COLO668 (cell line): ENCODE results near the gene PCDH20.
A peak's percentile ranks its signal among the peaks of the same experiment; 100 is the strongest.
"Not testable (repeated sequence)": the region's sequence is repeated elsewhere in the genome, so short reads cannot be mapped to it uniquely, and the experiment has no call there.

ENCODE experiments used
- DNase-seq: peaks from one replicate; lab custom pipeline; 2025; ENCODE audit not compliant: unreplicated experiment; lab: John Stamatoyannopoulos, UW

Gene PCDH20, protein sequence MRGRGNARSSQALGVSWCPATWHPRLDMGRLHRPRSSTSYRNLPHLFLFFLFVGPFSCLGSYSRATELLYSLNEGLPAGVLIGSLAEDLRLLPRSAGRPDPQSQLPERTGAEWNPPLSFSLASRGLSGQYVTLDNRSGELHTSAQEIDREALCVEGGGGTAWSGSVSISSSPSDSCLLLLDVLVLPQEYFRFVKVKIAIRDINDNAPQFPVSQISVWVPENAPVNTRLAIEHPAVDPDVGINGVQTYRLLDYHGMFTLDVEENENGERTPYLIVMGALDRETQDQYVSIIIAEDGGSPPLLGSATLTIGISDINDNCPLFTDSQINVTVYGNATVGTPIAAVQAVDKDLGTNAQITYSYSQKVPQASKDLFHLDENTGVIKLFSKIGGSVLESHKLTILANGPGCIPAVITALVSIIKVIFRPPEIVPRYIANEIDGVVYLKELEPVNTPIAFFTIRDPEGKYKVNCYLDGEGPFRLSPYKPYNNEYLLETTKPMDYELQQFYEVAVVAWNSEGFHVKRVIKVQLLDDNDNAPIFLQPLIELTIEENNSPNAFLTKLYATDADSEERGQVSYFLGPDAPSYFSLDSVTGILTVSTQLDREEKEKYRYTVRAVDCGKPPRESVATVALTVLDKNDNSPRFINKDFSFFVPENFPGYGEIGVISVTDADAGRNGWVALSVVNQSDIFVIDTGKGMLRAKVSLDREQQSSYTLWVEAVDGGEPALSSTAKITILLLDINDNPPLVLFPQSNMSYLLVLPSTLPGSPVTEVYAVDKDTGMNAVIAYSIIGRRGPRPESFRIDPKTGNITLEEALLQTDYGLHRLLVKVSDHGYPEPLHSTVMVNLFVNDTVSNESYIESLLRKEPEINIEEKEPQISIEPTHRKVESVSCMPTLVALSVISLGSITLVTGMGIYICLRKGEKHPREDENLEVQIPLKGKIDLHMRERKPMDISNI

DNA sequence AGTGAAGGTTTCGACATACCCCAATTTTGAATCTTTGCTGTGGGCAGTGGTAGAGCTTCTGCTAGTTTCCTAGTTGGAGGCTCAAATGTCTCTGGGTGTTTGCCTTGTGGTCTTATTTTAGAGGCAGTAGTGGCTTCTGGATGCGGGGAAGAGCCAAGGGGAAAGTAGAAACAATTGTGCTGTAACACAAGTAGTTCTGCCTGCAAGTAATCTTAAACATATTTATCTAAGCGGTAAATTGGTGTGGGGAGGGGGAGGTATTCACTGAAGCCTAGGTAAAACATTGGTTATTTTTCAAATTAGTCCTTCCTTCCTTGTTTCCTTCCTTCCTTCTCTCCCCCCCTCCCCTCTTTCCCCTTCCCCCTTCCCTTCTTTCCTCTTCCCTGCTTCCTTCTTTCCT is at the start of gene PCDH20:
Gene PCDH20, minus strand, starts transcription at position 101 of the 400 bp plus-strand sequence. CDS start 691 bp downstream, outside the sequence.
- DNase-seq = no peak

DNA sequence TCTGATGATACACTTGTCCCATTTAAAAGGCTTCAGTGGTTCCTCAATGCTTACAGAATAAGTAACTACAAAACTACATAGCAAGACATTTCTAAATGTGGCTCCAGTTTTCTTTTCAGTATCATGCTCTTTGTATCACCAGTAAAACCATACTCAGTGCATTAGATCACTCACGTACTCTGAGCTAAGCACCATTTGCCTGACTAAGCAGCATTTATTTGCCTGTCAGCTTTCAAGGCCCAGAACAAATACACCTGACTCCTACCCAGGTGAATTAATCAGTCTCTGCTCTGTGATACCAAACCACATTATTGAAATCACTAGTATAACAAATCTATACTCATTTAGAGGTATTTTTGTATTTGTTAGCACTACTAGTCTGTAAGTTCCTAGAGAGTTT is 47.4 kb upstream of the PCDH20 start:
- DNase-seq = peak; percentile 29

DNA sequence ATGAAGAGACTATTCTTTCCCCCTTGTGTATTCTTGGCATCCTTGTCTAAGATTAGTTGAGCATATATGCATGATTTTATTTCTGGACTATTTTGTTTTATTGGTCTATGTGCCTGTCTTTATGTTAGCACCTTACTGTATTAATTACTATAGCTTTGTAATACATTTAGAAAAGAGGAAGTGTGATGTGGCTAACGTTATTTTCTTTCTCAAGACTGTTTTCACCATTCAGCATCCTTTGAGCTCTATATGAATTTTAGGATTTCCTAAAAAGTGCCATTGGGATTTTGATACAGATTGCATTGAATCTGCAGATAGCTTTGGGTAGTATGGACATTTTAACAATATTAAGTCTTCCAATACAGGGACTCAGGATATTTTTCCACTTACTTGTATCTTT is 37.5 kb upstream of the PCDH20 start:
- DNase-seq = no peak

DNA sequence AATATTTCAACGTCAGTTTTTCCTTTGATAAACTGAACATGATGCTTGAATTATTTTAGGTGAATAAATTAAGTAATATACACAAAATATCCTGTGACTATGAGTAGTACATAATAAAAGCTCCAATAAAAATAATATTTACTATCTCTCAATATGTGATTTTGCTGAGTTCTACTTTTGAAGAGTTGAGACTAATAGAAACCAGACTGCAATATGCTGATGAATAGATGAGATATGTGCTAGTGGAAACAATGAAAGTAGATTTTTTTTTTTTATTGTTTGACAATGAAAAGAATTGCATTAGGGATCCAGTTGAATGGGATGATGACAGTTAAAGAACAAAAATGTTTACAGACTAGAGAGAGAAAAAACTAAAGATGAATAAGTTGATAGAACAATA is 16.4 kb upstream of the PCDH20 start:
- no peak for DNase-seq

DNA sequence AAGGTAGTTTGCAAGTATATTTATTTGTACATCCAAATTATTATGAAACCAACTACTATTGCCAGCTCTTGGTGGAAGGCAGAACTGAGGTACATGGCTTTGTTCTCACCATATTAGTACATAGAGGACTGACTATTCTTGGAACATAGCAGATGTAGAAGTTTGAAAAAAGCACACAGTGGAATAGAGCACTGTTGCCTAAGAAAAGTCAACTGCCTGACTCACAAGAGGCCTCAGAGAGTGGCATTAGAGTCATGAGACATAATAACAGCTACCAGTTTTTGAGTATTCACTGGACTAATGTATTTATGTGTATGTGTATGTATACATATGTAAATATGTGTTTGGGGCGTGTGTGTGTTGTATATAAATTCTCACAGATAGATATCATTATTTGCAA is 8.3 kb upstream of the PCDH20 start:
- DNase-seq = no peak

DNA sequence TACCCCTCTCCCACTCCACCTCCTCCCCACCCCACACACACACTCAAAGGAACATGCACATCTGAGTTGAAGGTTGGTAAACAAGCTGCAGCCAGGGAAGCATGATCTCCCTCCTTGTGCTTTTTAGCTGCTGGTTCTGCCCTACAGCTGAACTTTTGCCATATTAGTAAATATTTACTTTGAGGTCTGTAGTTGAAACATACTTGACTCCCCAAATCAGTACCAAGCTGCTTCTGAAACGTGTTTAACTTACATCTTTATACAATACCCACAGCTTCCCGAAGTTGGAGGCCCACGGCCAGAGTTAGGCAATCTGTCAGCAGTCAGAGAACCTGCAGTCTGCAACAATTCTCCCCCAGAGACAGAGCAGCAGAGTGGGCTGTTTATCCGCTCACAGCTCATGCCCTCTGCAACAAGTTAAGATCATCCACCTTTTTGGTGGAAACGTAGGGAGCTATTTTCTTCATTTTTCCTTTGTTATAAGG is 1.5 kb upstream of the PCDH20 start:
- DNase-seq = no peak

DNA sequence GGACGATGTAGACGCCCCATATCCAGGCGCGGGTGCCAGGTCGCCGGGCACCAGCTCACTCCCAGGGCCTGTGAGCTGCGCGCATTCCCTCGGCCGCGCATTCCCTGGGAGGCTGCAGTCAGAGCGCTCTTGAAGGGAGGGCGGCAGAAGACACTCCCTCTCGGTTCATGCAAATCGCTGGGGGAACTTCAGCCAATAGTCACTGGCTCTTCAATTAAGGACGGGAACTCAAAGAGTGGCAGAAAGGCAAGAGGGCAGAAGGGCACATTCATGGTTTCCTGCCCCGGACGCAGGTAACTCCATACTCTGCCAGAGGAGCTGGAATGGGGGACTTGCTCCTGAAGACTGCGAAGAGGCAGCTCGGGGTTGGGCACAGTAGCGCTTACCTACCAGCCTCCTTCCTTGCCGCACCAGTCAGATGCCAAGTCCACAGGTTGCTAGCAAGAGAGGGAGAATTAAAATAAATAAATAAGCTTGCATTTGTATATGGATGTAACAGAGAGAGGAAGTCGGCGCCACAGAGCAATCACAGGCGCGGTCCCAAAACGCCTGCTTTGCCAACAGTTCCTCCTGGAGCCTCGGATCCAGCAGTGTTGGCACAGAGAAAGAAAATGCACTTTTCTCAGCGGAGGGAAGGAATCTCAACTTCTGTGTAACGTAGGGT is 459 bp downstream of the PCDH20 start:
- peak; percentile 85 for DNase-seq

DNA sequence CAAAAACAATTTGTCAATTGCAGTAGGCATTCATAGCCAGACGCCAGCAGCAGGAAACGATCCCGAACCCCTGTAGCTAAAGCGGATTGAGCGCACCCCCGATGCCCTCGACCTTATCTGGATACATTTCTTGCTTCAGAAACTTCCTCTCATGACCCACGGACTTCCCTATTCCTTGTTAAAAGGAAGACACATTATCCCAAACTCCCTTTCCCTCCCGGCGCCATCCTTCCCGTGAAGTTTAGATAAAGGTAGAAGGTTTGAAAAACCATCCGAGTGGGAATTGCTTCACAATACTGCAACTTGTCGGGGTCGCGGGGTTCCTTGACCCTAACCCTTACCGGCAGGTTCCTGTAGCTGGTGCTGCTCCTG is 977 bp downstream of the PCDH20 start:
- no peak for DNase-seq

DNA sequence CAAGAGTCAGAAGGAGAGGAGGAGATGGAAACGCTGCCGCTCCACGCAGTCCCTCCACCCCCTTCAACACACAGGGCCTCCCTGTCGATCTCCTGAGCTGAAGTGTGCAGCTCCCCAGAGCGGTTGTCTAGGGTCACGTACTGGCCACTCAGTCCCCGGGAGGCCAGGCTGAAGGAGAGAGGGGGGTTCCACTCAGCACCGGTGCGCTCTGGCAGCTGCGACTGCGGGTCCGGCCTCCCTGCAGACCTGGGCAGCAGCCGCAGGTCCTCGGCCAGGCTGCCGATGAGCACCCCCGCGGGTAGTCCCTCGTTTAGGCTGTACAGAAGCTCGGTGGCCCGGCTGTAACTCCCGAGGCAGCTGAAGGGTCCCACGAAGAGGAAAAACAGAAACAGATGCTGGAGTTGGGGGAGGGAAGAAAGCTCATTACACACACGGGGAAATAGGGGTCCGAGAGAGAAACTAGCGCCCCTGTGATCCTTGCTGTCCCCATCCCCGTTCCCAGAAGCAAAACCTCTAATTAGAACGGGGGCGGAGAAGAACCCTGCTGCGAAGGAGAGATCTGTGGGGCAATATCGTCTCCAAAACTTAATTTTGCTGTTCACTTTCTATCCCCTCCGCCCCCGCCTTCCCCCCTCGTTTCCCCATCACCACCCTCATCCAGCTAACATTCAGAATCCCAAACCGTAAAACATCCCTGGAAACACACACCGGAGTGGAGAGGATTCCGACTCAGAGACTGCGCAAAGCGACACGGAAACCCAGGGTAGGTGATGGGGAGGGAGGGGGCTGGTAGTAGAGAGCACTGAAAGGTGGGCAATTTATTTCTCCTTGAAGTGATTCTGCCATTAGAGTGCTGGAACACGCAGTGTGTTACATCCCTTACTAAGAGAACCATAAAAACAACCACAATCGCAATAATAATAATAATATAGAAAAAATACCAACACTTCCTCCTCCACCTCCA is 1.8 kb downstream of the PCDH20 start:
- no peak for DNase-seq

DNA sequence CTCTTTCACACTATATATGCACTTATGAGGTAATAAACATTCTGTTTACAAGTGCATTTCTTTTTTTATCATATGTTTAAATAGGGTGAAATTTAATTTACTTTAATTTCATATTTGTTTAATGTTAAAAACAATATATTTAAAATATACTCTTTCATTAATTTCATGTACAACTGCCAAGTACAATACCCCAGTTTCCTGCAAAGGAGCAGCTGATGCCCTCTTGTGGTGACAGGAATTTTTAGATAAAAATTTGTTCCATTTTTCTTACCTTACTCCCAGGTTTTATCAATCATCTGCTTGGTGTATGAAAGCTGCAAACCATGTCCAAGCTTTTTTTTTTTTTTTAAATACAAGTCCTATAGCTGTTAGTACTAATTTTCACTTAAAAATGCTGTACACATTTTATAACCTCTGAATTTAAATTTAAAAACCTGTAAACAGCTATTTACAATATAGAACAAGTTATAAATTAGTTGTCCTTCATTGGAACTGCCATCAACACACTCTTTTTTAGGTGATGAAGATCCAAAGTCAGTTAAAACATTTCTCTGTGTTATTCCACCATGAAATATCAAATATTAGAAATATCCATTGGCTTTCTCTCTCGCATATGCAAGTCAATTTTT is 4.9 kb downstream of the PCDH20 start:
- DNase-seq = no peak

DNA sequence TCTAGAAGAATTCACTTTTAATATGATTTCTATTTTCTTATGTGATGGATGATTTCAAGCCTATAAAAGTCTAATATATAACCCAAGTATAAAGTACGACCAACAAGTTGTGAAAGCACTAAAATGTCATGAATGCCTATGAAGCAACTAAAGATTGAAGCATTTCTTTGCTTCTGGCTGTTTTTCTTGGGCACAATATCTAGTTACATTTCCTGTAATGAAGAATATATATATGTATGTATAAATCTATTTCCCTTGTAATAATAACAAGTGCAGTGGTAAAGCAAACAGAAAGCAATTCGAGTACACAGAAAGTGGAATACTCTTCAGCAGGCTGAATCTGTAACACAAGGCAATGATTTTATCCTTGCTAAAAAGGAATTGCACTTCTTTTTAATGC is 5.4 kb downstream of the PCDH20 start:
- DNase-seq = no peak

DNA sequence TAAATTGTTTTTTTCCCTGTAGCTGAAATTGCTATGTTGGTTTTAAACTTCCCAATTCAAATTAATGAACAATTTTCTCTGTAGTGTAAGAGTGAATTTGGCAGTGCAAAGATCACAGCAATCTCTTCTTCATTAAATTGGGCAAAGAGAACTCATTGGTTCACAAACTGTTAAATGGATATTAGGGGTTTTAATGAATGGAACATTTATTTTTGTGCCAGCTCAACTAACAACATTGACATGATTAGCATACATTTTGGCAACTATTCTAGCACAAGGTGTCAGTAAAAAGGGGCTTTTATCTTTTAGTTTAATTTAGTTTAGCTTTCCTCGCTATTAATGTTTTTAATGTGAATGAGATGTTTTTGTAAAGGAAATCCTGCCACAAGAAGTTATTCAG is 7.1 kb downstream of the PCDH20 start:
- DNase-seq = no peak

DNA sequence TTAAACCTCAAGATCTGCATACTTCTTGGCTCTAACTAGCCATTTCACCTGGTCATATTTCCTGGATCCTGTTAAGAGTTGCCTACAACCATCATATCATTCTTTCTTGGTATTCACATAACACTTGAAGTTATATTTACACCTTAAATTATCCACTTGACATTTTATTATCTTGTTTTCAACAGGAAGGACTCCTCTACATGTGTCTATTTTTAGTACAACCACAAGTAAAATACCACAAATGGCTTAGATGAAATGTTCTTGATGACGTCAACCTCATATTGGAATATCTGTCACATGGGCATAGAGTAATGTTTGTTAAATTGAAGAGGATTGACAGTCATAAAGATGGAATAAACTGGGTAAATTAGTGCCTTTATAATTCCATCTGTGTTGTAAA is 9.4 kb downstream of the PCDH20 start:
- DNase-seq = no peak

DNA sequence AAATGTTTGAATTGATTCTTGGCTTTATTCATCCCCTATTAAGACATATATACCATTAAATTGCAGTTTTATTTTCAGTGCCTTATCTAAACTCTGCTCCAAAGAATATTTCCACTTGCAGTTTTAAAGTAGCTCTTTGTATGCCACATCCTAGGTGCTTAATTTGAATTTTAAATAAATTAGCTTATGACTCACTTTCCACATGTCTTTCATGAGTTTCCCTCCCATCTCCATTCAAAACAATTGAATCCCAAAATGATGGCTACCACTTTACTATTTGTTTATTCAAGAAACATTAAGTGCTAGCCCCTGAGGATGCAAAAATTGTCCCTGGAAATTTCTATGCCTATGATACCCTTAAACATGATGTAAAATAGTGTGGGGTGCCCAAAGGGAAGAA is 19.5 kb downstream of the PCDH20 start:
- no peak for DNase-seq

DNA sequence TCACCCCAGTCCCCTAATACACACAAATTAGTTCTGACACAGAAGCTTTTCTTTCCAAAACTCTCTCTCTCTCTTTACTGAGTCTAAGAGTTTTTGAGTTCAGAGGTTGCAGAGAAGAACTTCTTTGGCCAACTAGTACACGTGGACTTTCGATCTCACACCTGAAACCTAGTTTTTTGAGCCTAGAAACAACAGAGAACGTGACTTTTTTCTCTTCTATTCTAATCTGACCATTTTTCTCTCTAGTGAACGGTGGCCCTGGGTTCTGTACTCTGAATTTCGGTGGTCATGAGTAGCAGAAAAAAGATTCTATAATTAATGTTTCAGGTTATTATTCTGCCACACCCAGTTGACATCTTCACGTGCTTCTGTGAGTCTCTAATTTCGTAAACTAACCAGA is 24.2 kb downstream of the PCDH20 start:
- no peak for DNase-seq

DNA sequence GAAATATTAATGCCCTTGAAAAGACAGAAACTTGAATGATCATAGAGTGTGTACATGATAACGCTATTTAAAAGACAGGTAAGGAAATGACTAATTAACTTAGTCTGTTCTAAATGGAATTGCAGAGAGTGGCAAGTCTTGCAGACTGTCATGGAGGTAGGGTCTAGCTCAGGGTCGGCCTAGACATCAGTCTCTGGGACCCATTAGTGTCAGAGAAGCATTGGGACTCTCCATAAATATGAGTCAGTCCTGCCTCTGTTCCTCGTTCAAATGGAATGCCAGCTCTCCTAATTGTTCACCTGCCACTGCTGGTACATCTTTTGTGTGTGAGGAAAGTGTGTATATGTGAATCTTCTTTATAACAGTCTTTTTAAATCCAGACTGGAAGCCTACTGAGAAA is 28.0 kb downstream of the PCDH20 start:
- no peak for DNase-seq

DNA sequence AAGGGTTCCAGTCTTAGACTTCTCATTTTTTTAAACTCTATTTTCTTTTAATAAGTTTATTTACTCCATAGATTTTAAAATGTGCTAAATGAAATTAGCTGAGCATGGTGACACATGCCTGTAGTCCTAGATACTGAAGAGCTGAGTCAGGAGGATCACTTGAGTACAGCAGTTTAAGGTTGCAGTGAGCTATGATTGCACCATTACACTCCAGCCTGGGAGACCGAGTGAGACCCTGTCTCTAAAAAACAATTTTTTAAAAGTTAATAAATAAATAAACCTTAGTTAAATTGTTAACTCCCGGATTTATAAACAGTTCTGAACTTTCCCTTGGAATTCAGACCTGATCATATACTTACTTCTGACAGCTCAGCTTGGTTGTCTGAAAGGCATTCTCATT is 32.5 kb downstream of the PCDH20 start:
- DNase-seq = no peak

DNA sequence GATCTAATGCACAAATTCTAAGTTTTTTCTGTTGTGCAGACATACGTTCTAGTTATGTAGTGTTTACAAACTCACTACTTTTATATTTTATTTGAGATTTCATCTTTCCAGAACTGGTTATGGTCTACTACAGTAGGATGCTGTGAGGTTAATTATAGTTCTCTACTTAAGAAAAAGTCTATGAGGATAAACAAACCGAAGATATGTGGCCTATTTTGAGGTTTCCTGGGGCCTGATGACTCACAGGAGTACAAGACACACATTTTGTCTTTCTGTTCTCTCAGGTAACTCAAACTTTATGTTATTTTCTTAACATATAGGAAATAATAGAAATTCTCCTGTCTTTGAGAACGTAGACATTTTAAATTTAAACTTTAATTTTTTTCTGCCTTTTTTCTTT is 45.1 kb downstream of the PCDH20 start:
- no peak for DNase-seq

DNA sequence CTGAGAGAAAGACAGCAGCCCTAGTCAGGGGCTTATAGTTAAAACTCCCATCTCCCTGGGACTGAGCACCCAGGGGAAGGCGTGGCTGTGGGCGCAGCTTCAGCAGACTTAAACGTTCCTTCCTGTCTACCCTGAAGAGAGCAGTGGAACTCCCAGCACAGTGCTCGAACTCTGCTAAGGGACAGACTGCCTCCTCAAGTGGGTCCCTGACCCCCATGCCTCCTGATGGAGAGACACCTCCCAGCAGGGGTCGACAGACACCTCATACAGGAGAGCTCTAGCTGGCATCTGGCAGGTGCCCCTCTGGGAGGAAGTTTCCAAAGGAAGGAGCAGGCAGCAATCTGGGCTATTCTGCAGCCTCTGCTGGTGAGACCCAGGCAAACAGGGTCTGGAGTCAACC is 51.0 kb downstream of the PCDH20 start:
- DNase-seq = not testable (repeated sequence)

DNA sequence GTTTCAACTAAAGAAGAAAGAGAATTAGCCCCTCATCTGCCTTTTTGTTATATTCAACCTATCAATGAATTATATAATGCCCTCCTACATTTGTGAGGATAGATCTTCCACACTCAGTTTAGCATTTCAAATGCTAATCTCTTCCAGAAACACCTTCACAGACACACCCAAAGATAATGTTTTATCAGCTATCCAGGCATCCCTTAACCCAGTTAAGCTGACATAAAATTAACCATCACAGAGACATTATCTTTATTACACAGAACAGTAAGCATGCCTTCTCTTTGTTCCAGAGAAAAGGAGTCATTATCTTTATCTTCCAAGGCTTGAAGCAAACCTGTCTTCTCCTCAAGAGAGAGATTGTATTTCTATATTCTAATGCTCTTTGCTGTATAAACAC is 53.1 kb downstream of the PCDH20 start:
- DNase-seq = no peak
